ENCODE data around the gene CHD5.

GRCh38 chr1:6154525-6155319, 25.4 kb downstream of the CHD5 start:
- no peak for TF ChIP-seq MAZ (IDR thresholded peaks at IDR 0.05; ENCODE audit: borderline replicate concordance, low read depth, low read length)
- no peak for TF ChIP-seq EP300 (IDR thresholded peaks at IDR 0.05)
- TF ChIP-seq POLR2A (IDR thresholded peaks at IDR 0.05; ENCODE audit: low read length): no peak
- no peak for TF ChIP-seq MAX (IDR thresholded peaks at IDR 0.05)
- no peak for TF ChIP-seq EHMT2 (IDR thresholded peaks at IDR 0.05; ENCODE audit: low read depth)
- no peak for TF ChIP-seq NR3C1 (IDR thresholded peaks at IDR 0.05)
